Thoracic aorta (tissue), 2 donors: ENCODE results near the gene GPSM1. TPM values are rescaled to one million over a fixed set of nuclear protein-coding genes. Genes with fewer than 3 reads are reported as not detected.

Experiments
- ATAC-seq: fragments of 150-250 bp; one replicate; pipeline ENCODE4 v1.8.0; 2017; ENCODE audit warnings: low read depth; ENCODE audit not compliant: insufficient number of reproducible peaks, low FRiP score
- DNase-seq: peaks from one replicate; pipeline ENCODE4 v3.0.0-alpha.2; 2020; ENCODE audit warnings: low spot score
- H3K27ac ChIP-seq, 2 donors: fragments of 200-600 bp; sonication (generic); 1 replicate in 1 of 2; 2 replicates in 1 of 2; pipeline ENCODE4 v1.5.1; 2016; ENCODE audit warnings: mild to moderate bottlenecking in 2 of 2, moderate library complexity in 2 of 2
- H3K27me3 ChIP-seq: fragments of 200-600 bp; sonication (generic); replicated peaks from 2 replicates; pipeline ENCODE4 v1.6.0; 2016; ENCODE audit warnings: mild to moderate bottlenecking; ENCODE audit not compliant: insufficient read depth
- H3K36me3 ChIP-seq: fragments of 200-600 bp; sonication (generic); one replicate; pipeline ENCODE4 v1.5.1; 2016
- H3K4me1 ChIP-seq, 2 donors: fragments of 200-600 bp; sonication (generic); 1 replicate in 1 of 2; 2 replicates in 1 of 2; pipeline versions ENCODE4 v1.5.1 to v1.6.0; 2016; ENCODE audit warnings: low read depth in 2 of 2, mild to moderate bottlenecking in 1 of 2; ENCODE audit not compliant: control insufficient read depth in 1 of 2
- H3K4me3 ChIP-seq: fragments of 200-600 bp; sonication (generic); 2 replicates; pipeline ENCODE4 v1.5.1; 2016; ENCODE audit warnings: mild to moderate bottlenecking
- H3K9me3 ChIP-seq: fragments of 200-600 bp; sonication (generic); 2 replicates; pipeline ENCODE4 v1.5.1; 2016
- CTCF ChIP-seq: fragments of 200-600 bp; sonication (generic); IDR thresholded peaks from one replicate; pipeline ENCODE4 v1.5.1; 2019; ENCODE audit warnings: antibody characterized with exemption
- total RNA-seq, 2 donors: library from RNA; depleted of rRNA; stranded (reverse); fragments of >200 nt; gene quantifications; one replicate each; pipeline versions ENCODE4 v1.1.0 to v1.2.3, GENCODE V29; 2016

Gene GPSM1
- total RNA-seq, 2 donors from 2014 or later = 29.2 to 33.6 TPM

- Histone ChIP-seq H3K27ac (no peak overlapping the region), H3K4me1 (no peaks in the 10 kb centered on the region), H3K27me3 (no peaks in the 10 kb centered on the region), H3K9me3 (no peaks in the 10 kb centered on the region), H3K36me3 (peaks cover 64% of the 10 kb centered on the region), H3K4me3 (no peak overlapping the region)
- no peak for TF ChIP-seq CTCF
- ATAC-seq (no peak), DNase-seq (no peak)
These were observed 64.6 kb downstream of the GPSM1 start for GRCh38 chr9:136391737-136392537.

DNA sequence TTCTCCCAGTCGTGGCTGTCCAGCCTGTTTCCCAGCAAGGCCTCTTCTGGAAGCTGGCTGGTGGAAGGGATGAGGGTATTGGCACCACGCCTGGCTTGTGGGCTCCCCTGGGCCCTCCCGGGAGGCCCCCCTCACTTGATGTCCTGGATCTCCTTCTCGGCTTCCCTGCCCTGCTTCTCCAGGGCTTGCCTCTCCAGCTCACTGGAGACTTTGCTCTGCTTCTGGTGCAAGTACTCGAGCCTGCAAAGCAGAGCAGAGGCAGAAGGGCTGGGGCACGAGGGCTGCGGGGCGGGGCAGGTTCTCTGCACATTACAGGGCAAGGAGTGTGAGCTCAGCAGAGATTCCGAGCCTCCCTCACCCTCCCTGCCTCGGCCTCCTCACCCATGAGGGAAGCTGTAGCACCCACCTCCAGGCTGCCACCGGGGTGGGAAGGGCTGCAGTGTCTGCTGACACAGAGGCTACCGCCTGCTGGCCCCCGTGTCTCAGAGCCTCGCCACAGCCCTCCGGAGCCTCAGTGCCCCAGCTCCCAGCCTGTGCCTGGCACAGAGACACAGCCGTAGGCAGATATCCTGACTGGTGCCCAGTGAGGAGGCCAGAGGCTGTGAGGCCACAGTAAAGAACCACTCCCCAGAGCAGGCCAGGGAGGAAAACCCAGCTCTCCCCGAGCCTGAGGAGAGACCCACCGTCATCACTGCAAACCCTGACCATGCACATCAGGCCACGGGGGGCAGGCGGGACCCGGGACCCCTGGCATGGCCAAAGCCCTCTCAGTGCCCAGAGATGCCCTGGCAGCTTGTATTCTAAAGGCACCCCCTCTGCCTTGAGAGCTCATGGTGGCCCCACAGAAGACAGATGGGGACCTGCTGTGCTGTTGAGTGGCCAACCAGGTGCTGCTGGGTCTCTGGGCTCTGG, 65.5 kb downstream of the GPSM1 start:
- ATAC-seq (no peak), DNase-seq (no peak)
- H3K27ac ChIP-seq = no peak overlapping the region
- H3K36me3 ChIP-seq = peaks cover 60% of the 10 kb centered on the region
- H3K4me3 ChIP-seq = no peak overlapping the region
- no peaks in the 10 kb centered on the region for H3K4me1 ChIP-seq
- no peak for TF ChIP-seq CTCF
- no peaks in the 10 kb centered on the region for H3K27me3 ChIP-seq
- no peaks in the 10 kb centered on the region for H3K9me3 ChIP-seq

- no peaks in the 10 kb centered on the region for H3K27me3 ChIP-seq
- ATAC-seq (no peak), DNase-seq (no peak)
- no peaks in the 10 kb centered on the region for H3K9me3 ChIP-seq
- peaks cover 1 to 2% of the 10 kb centered on the region in 2 donors for H3K4me1 ChIP-seq
- H3K27ac ChIP-seq = no peak overlapping the region
- peaks cover 57% of the 10 kb centered on the region for H3K36me3 ChIP-seq
- no peak overlapping the region for H3K4me3 ChIP-seq
- TF ChIP-seq CTCF = no peak
These were observed 66.2 kb downstream of the GPSM1 start for GRCh38 chr9:136393531-136393930.

DNA sequence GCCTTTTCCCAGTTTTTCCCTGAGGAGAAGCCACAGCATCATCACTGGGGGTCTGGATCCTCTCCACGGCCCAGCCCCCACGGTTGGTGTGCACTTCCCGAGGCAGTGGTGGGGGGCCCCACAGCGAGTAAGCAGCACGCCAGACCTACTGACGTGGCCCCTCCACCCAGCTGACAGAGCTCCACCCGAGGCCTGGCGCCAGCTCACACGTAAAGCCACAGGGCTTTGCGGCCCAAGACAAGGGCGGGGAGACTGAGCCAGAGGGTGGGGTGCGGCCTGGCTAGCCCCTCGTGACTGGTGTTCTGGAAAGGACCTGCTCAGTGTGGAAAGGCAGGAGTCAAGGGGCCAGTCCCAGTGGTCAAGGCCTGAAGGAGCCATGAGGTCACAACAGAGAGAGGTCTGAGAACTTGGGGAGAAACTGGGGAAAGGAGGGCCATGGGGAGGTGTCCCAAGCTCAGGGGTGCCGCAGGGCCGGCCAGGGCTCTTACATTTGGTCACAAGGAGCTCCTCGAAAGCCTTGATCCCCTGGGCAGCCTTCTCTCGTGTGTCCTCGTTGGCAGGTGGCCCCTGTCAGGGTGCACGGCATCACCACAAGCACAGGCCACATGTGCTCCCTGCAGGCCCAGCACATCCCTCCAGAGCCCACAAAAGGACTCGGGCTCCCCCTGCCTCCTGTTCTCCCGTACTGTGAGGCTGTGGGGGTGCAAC, 67.1 kb downstream of the GPSM1 start:
- ATAC-seq = no peak
- Histone ChIP-seq H3K9me3 (no peaks in the 10 kb centered on the region), H3K36me3 (peaks cover 47% of the 10 kb centered on the region), H3K27me3 (no peaks in the 10 kb centered on the region), H3K4me1 (peaks cover 10 to 11% of the 10 kb centered on the region in 2 donors), H3K27ac (no peak overlapping the region), H3K4me3 (no peak overlapping the region)
- DNase-seq = no peak
- no peak for TF ChIP-seq CTCF

DNA sequence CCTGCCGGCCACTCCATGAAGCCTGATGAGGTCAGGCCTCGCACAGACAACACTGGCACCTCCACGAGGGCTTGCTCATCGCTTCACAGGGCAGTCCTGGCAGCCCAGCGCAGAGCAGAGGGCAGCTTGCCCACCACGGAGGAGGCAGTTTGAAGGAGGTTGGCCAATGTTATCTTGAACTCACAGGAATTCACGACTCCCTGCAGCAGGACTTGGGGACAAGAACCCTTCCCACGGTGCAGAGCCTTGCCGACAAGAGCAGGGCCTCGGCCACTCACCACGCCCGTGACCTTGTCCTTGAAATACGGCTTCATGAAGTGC, 67.6 kb downstream of the GPSM1 start:
- Histone ChIP-seq H3K9me3 (no peaks in the 10 kb centered on the region), H3K27ac (no peak overlapping the region), H3K4me1 (peaks cover 10 to 14% of the 10 kb centered on the region in 2 donors), H3K27me3 (no peaks in the 10 kb centered on the region), H3K4me3 (no peak overlapping the region), H3K36me3 (peaks cover 46% of the 10 kb centered on the region)
- DNase-seq (no peak), ATAC-seq (no peak)
- TF ChIP-seq CTCF = no peak
